GM12878 (cell line): ENCODE results near the gene CCBE1.

Source experiments
- CBFB ChIP-seq: IDR thresholded peaks from 2 replicates; pipeline ENCODE4 v1.6.1; 2016; ENCODE audit warnings: antibody characterized with exemption, low read depth
- CTCF ChIP-seq, 3 experiments: IDR thresholded peaks in 2 of 3; conservative IDR thresholded peaks in 1 of 3; 2 replicates each; pipeline ENCODE4 v1.5.1; 2011; ENCODE audit warnings: low read depth in 3 of 3, low read length in 3 of 3, mild to moderate bottlenecking in 3 of 3, control low read depth in 2 of 3, moderate library complexity in 2 of 3, inconsistent platforms in 1 of 3, mixed read lengths in 1 of 3; ENCODE audit not compliant: control insufficient read depth in 2 of 3, insufficient read depth in 1 of 3; ENCODE audit errors: extremely low read depth in 1 of 3
- ETV6 ChIP-seq, 2 experiments: fragments of 450-650 bp in 1 of 2; IDR thresholded peaks in 1 of 2; conservative IDR thresholded peaks in 1 of 2; 2 replicates each; pipeline ENCODE4 v1.6.1; 2014; ENCODE audit warnings: antibody characterized with exemption in 1 of 2, borderline replicate concordance in 1 of 2, low read depth in 1 of 2, mild to moderate bottlenecking in 1 of 2, moderate library complexity in 1 of 2
- GABPA ChIP-seq: IDR thresholded peaks from 2 replicates; pipeline ENCODE4 v1.6.1; 2014; ENCODE audit warnings: antibody characterized with exemption, low read depth, mild to moderate bottlenecking, inconsistent platforms
- HDAC6 ChIP-seq: fragments of 200-600 bp; sonication (generic); IDR thresholded peaks from one replicate; pipeline ENCODE4 v1.8.0; 2017; ENCODE audit warnings: antibody characterized with exemption; ENCODE audit not compliant: unreplicated experiment
- IKZF1 ChIP-seq: fragments of 450-650 bp; conservative IDR thresholded peaks from 2 replicates; pipeline ENCODE4 v1.6.1; 2017; ENCODE audit warnings: antibody characterized with exemption, mild to moderate bottlenecking
- PKNOX1 ChIP-seq: fragments of 450-650 bp; IDR thresholded peaks from 2 replicates; pipeline ENCODE4 v1.6.1; 2016; ENCODE audit warnings: mild to moderate bottlenecking
- POLR2A ChIP-seq: IDR thresholded peaks from 2 replicates; pipeline ENCODE4 v1.6.1; 2011; ENCODE audit warnings: low read depth, mild to moderate bottlenecking, low read length
- POLR2AphosphoS5 ChIP-seq: IDR thresholded peaks from 2 replicates; pipeline ENCODE4 v1.6.1; 2011; ENCODE audit warnings: mild to moderate bottlenecking, low read length, inconsistent platforms
- RAD51 ChIP-seq: fragments of 450-650 bp; IDR thresholded peaks from 2 replicates; pipeline ENCODE4 v1.6.1; 2016; ENCODE audit warnings: moderate library complexity, mild to moderate bottlenecking, inconsistent platforms

- no peak for TF ChIP-seq ETV6 (conservative IDR thresholded peaks at IDR 0.05 in 1 of 2, IDR thresholded peaks at IDR 0.05 in 1 of 2; ENCODE audit: borderline replicate concordance in 1 of 2, low read depth in 1 of 2)
- TF ChIP-seq CTCF (IDR thresholded peaks at IDR 0.05 in 2 of 3, conservative IDR thresholded peaks at IDR 0.05 in 1 of 3; ENCODE audit: control insufficient read depth in 2 of 3, extremely low read depth in 1 of 3, insufficient read depth in 1 of 3, low read depth in 3 of 3, low read length in 3 of 3): no peak
- TF ChIP-seq IKZF1: no peak
- TF ChIP-seq HDAC6: no peak
- TF ChIP-seq POLR2AphosphoS5: no peak
- no peak for TF ChIP-seq RAD51
- TF ChIP-seq CBFB: no peak
- no peak for TF ChIP-seq GABPA
- TF ChIP-seq PKNOX1: no peak
- TF ChIP-seq POLR2A: no peak
Measured at GRCh38 chr18:59512025-59512755, 185.0 kb downstream of the CCBE1 start.
